Measurements from ENCODE around the gene MVD.

MVD gene

GRCh38 chr16:88681709-88682451, 19.0 kb upstream of the MVD start:
- Histone ChIP-seq H4K20me1 (ENCODE audit: insufficient read depth, low read length) (no peaks in the 10 kb centered on the region), H3K4me2 (ENCODE audit: low read length) (peak overlapping the region; percentile 60), H3K4me3 (ENCODE audit: low read depth, low read length, poor library complexity, severe bottlenecking) (peak overlapping the region; percentile 48), H3K9me3 (ENCODE audit: low read length) (no peaks in the 10 kb centered on the region), H3F3A (ENCODE audit: insufficient read depth, low read length) (0 out of 2 replicates have a peak, but pooled peaks cover 3% of the 10 kb centered on the region), H3K27ac (ENCODE audit: low read depth, low read length, poor library complexity, severe bottlenecking) (peak overlapping the region; percentile 74), H3K36me3 (ENCODE audit: insufficient read depth, low read length) (no peaks in the 10 kb centered on the region), H3K27me3 (ENCODE audit: insufficient read depth, low read length) (no peaks in the 10 kb centered on the region; the same call in 1 of the 2 replicates), H3K79me2 (ENCODE audit: insufficient read depth, low read length) (no peaks in the 10 kb centered on the region), H3K9ac (ENCODE audit: low read length) (peak overlapping the region; percentile 39; the same call in 1 of the 2 replicates), H3K4me1 (ENCODE audit: insufficient read depth, low read length, severe bottlenecking) (peaks cover 36% of the 10 kb centered on the region), H3K9me2 (ENCODE audit: low read depth, low read length) (no peaks in the 10 kb centered on the region), H2AFZ (ENCODE audit: low read length) (no peak overlapping the region)
- TF ChIP-seq CTCF (IDR thresholded peaks at IDR 0.05; ENCODE audit: low read length) (no peak), EZH2 (IDR thresholded peaks at IDR 0.05; ENCODE audit: borderline replicate concordance, low read length) (no peak)

GRCh38 chr16:88681084-88681680, 18.3 kb upstream of the MVD start:
- Histone ChIP-seq H4K20me1 (ENCODE audit: insufficient read depth, low read length) (no peaks in the 10 kb centered on the region), H3K4me3 (ENCODE audit: low read depth, low read length, poor library complexity, severe bottlenecking) (peak overlapping the region; percentile 48), H3K36me3 (ENCODE audit: insufficient read depth, low read length) (peaks cover under 1% of the 10 kb centered on the region; the same call in 1 of the 2 replicates), H3K9me3 (ENCODE audit: low read length) (no peaks in the 10 kb centered on the region), H3K9ac (ENCODE audit: low read length) (peak overlapping the region; percentile 39; the same call in 1 of the 2 replicates), H3K27me3 (ENCODE audit: insufficient read depth, low read length) (no peaks in the 10 kb centered on the region; the same call in 1 of the 2 replicates), H3K79me2 (ENCODE audit: insufficient read depth, low read length) (no peaks in the 10 kb centered on the region), H2AFZ (ENCODE audit: low read length) (no peak overlapping the region), H3K4me2 (ENCODE audit: low read length) (peak overlapping the region; percentile 60), H3F3A (ENCODE audit: insufficient read depth, low read length) (0 out of 2 replicates have a peak, but pooled peaks cover 3% of the 10 kb centered on the region), H3K9me2 (ENCODE audit: low read depth, low read length) (no peaks in the 10 kb centered on the region), H3K4me1 (ENCODE audit: insufficient read depth, low read length, severe bottlenecking) (peaks cover 31% of the 10 kb centered on the region), H3K27ac (ENCODE audit: low read depth, low read length, poor library complexity, severe bottlenecking) (peak overlapping the region; percentile 74)
- no peak for TF ChIP-seq EZH2 (IDR thresholded peaks at IDR 0.05; ENCODE audit: borderline replicate concordance, low read length)
- TF ChIP-seq CTCF (IDR thresholded peaks at IDR 0.05; ENCODE audit: low read length), result peak; percentile 83

GRCh38 chr16:88680554-88681083, 17.7 kb upstream of the MVD start:
- H3K4me1 ChIP-seq (ENCODE audit: insufficient read depth, low read length, severe bottlenecking), result peaks cover 25% of the 10 kb centered on the region
- H3K79me2 ChIP-seq (ENCODE audit: insufficient read depth, low read length), result no peaks in the 10 kb centered on the region
- no peak overlapping the region for H3K4me3 ChIP-seq (ENCODE audit: low read depth, low read length, poor library complexity, severe bottlenecking)
- H3K27me3 ChIP-seq (ENCODE audit: insufficient read depth, low read length), result no peaks in the 10 kb centered on the region; the same call in 1 of the 2 replicates
- H3K4me2 ChIP-seq (ENCODE audit: low read length), result peak overlapping the region; percentile 60
- H3K9ac ChIP-seq (ENCODE audit: low read length), result no peak overlapping the region
- no peaks in the 10 kb centered on the region for H3K9me2 ChIP-seq (ENCODE audit: low read depth, low read length)
- peaks cover 7% of the 10 kb centered on the region; the same call in 1 of the 2 replicates for H3K36me3 ChIP-seq (ENCODE audit: insufficient read depth, low read length)
- no peaks in the 10 kb centered on the region for H4K20me1 ChIP-seq (ENCODE audit: insufficient read depth, low read length)
- no peak for TF ChIP-seq EZH2 (IDR thresholded peaks at IDR 0.05; ENCODE audit: borderline replicate concordance, low read length)
- no peak for TF ChIP-seq CTCF (IDR thresholded peaks at IDR 0.05; ENCODE audit: low read length)
- H3F3A ChIP-seq (ENCODE audit: insufficient read depth, low read length), result 0 out of 2 replicates have a peak, but pooled peaks cover 3% of the 10 kb centered on the region
- H3K9me3 ChIP-seq (ENCODE audit: low read length), result no peaks in the 10 kb centered on the region
- no peak overlapping the region for H2AFZ ChIP-seq (ENCODE audit: low read length)
- no peak overlapping the region for H3K27ac ChIP-seq (ENCODE audit: low read depth, low read length, poor library complexity, severe bottlenecking)

All from OCI-LY1 (cell line).